OCI-LY3 (cell line): Measurements from ENCODE around the gene MAPKAPK2.

ENCODE experiments used
- CTCF ChIP-seq: fragments of 200-600, 300-600 bp; sonication (generic); IDR thresholded peaks from 2 replicates; pipeline ENCODE4 v1.5.1; 2014; ENCODE audit warnings: antibody characterized with exemption, low read length, low read depth
- EZH2phosphoT487 ChIP-seq: fragments of 200-600 bp; shearing (Covaris generic); IDR thresholded peaks from 2 replicates; pipeline ENCODE4 v1.6.1; 2018; ENCODE audit warnings: antibody characterized with exemption, mixed run types, low read depth

DNA sequence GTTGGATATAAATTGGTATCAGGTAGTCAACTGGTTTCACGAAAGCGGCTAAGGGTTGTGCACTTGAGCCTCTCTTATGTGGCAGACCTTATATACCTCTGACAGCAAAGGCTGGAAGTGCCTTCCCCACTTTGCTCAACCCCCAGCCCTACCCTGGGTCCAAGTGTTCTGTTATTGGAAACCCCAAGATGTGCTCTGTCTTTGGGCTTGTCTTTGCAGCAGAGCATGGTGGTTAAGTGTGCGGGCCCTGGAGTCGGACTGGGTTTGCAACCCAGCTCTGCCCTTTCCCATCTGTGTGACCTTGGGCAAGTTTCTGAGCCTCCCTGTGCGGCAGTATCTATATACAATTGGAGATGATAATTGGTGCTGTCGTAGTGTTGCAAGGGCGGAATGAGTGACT, 98.8 kb downstream of the MAPKAPK2 start:
- TF ChIP-seq CTCF (no peak), EZH2phosphoT487 (no peak)
